Suppressor macrophage (primary cell): ENCODE data around the gene COG8.
"Not testable (repeated sequence)": the region's sequence is repeated elsewhere in the genome, so short reads cannot be mapped to it uniquely, and the experiment has no call there.

Experiments used
- DNase-seq, 4 experiments: peaks; one replicate each; pipeline ENCODE4 v3.0.0-alpha.2; 2020 to 2022

Gene COG8

DNA sequence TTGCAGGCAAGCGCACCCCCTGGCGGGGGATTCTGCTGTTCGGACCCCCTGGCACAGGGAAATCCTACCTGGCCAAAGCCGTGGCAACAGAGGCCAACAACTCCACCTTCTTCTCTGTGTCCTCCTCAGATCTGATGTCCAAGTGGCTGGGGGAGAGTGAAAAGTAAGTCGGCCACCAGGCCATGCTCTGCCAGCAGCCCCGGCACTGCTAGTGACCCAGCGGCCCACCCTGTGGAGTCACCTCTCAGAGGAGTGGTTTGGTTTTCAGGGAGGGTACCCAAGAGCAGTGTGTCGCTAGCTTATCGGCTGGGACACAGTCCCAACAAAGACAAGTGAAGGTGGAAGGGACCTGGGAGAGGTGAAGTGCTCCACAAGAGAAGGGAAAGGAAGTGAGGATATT, 20.0 kb downstream of the COG8 start:
- DNase-seq, result no peak

- no peak for DNase-seq
These were observed 20.5 kb downstream of the COG8 start for GRCh38 chr16:69318911-69319289.

DNA sequence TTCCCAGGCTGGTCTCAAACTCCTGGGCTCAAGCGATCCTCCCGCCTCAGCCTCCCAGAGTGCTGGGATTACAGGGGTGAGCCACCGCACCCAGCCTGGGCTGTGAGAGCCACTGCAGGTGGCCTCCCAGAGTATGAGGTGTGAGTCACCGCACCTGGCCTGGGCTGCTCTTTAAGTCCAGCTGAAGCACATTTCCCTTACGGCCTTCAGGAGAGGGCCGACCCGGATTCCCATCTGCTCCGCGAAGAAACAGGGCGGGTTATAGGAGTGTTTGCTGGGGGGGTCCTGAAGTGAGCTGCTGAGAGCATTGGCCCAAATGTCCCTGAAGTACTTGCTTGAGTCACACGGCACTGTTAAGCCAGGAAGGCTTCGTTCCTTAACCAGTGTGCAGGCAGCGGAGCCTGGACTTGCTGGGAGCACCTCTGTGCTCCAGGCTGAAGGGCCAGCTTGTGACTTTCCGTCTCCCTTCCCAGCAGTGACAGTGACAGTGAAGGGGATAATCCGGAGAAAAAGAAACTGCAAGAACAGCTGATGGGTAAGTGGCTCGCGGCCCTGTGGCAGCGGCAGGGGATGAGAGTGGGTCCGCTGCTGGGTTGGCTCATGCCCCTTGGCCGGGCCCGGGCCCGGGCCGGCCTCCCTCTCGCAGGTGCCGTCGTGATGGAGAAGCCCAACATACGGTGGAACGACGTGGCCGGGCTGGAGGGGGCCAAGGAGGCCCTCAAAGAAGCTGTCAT, 21.0 kb downstream of the COG8 start:
- no peak for DNase-seq

DNA sequence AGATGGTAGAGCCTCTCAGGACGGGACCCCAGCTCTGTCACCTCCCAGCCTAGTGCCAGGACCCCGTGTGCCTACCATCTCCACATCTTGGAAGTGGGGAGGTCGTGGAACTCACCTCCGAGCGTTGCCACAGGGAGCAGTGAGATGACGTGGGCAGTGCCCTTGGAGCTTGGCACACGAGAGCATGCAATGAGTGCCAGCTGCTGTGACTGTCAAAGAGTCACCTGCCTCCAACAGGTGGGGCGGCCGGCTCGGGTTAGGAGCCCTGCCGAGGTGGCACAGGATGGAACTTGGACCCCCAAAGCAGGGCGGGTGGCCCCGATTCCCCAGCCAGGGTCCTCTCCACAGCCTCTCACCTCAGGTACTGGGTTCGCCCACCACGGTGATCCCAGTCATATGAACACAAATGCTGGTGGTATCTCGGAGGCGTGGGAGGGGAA, 22.7 kb downstream of the COG8 start:
- no peak for DNase-seq

- no peak for DNase-seq
These were observed 23.7 kb downstream of the COG8 start for GRCh38 chr16:69315486-69316311.

GRCh38 chr16:69314534-69314933, 24.8 kb downstream of the COG8 start:
- DNase-seq, result no peak

- DNase-seq, result no peak
These were observed 25.9 kb downstream of the COG8 start for GRCh38 chr16:69313469-69313868.

GRCh38 chr16:69311533-69312387, 27.6 kb downstream of the COG8 start:
- DNase-seq, result peak; percentile 44 to 70 (median 52)

DNA sequence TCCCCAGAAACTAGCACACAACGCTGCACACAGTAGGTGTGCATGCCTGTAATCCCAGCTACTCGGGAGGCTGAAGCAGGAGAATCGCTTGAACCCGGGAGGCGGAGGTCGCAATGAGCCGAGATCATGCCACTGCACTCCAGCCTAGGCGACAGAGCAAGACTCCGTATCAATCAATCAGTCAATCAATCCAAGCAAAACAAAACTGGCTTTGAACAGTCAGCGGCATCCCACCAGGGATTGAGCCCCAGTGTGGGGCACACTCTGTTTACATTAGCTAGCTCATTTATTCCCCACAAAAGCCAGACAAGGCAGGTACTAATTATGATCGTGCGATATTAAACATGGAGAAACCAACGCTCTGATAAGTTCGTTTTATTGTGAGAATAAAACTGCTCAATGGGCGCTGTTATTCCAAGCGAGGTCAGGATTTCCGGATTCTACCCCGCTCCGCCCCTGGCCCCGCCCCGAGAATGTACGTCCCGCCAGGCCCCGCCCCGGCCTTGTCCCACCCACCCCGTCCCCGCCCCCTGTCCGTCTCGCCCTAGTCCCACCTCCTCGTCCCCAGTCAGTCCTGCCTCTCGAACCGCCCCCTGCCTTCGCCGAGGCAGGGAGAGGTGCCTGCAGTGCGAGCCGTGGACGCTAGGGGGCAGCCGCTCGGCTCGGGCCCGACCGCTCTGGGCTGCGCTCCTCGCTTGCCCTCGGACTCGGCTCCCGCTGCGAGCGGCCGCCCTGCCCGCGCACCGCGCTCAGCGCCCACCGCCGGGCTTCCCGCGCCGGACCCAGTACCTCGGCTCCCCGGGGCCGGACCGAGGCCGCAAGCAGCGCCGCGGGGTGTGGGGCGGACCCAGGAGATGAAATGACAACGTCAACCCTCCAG, 28.5 kb downstream of the COG8 start, which contains the start of gene VPS4A:
Gene VPS4A (plus strand): TSS at position 698 of the 880 bp plus-strand sequence. CDS start 162 bp downstream, at position 860.
- DNase-seq, result peak; percentile 97 to 99 (median 98)

- DNase-seq, result no peak
These were observed 30.0 kb downstream of the COG8 start for GRCh38 chr16:69309316-69309715.

DNA sequence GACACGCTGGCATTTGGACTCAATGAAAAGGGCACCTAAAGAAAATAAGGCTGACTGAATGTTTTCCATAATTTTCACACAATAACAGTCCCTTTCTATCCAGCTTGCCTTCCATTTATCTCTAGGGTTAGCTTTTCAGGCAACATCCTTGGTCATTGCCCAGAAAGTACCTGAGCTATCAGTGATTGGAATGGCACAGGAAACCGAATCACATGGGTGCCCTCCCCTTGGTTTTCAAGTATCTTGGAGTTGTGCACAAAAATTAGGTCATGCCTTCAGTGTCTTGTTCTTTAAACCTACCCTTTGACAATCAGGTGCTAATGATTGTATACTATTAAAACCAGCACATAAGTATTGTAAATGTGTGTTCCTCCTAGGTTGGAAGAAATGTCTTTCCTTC, 31.5 kb downstream of the COG8 start:
- no peak for DNase-seq

- DNase-seq, result no peak
These were observed 32.3 kb downstream of the COG8 start for GRCh38 chr16:69307091-69307490.

DNA sequence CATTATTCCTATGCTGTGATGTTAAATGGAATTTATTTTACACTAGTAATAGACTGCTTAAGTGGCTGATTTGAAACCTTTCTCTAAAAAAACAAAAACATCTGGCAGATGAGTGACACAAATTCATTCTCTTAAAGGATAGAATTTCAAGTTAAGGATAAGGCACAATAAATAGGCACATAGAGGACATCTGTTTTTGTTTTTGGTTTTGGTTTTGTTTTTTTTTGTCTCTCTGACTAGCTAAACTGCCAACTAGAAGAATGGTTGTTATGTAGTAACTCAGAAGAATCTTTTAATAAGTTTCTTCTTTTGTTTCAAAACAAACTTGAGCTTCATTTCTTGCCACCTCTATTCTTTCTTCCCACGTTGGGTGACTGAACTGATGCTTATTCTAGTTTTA, 33.3 kb downstream of the COG8 start:
- DNase-seq, result no peak

DNA sequence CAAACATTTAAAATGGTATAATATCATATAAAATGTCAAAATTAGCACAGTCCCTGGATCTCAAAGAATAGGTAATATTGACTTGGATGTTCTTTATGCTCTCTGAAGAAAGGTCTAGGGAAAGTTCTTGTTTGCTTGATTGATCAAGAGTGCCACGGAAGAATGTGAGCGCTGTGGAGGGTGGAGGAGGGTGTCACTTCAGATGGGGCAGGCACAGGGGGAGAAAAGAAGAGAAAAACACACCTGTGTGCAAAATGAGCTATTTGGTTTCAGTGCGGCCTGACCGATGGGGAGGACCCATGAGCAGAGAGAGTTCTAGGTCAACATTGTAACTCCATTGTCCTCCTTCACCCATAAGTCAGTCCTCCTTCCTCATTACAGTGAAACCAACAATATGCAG, 37.1 kb downstream of the COG8 start:
- DNase-seq, result no peak

DNA sequence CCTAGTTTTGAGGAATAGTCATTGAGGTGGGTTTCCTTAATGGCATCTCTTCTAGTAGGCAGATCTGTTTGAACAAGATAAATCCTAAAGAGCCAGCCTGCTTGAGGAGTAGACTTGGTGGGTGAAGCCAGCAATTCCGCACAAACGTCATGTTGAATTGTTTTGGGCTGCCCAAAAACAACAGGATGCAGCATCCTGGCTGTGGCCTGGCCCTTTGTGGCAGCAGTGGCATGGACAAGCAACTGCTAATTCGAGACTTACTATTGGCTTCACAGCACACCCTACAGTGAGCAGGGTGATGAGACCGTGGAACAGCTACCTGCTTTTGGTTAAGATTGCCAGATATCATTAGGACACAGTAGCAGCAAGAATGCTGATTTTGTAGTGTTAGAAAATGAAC, 37.5 kb downstream of the COG8 start:
- DNase-seq, result no peak

DNA sequence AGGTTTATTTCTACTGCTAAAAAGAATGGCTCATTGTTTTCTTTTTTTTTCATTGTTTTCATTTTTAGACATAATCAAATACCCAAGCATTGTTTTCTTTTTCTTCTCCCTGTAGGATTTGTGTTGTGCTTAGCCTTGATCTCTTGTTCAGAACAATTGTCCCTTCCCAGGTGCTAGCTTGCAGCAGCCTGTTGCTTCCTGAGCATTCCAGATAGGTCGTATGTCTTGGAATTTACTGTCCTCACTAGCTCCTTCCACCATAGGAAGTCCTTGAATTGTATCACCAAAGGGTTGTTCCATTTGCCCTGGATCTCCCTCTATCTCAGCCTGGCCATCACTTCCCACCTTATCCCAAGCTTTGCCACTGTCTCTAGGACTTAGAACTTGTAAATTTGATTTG, 38.2 kb downstream of the COG8 start:
- no peak for DNase-seq

DNA sequence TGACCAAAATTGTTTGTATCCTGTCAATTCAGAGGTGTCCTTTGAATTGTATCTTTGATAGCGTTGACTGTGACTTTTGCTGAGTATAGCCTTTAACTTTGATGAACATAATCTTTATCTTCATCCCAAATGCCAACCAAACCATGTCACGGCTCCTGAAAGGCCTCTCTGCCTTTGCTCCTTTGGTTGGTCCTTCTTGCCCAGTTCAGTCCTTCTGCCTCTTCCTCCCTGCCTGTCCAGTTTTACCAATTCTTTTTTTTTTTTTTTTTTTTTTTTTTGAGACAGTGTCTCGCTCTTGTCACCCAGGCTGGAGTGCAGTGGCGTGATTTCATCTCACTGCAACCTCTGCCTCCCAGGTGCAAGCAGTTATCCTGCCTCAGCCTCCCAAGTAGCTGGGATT, 41.1 kb downstream of the COG8 start:
- no peak for DNase-seq

DNA sequence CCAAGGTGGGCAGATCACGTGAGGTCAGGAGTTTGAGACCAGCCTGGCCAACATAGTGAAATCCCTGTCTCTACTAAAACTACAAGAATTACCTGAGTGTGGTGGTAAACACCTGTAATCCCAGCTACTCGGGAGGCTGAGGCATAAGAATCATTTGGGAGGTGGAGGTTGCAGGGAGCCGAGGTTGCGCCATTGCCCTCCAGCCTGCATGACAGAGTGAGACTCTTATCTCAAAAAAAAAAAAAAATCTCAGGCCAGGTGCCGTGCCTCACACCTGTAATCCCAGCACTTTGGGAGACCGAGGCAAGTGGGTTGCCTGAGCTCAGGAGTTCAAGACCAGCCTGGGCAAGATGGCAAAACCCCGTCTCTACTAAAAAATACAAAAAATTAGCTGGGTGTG, 42.6 kb downstream of the COG8 start:
- DNase-seq, result not testable (repeated sequence)

- DNase-seq, result no peak
These were observed 45.3 kb downstream of the COG8 start for GRCh38 chr16:69294051-69294450.

- no peak for DNase-seq
These were observed 46.0 kb downstream of the COG8 start for GRCh38 chr16:69293401-69293800.

- DNase-seq, result not testable (repeated sequence)
These were observed 47.7 kb downstream of the COG8 start for GRCh38 chr16:69291657-69292056.
